Measurements from ENCODE around the gene DYNC1LI1.

Gene DYNC1LI1

GRCh38 chr3:32596282-32596908 is 25.7 kb upstream of the DYNC1LI1 start:
- H3K79me2 ChIP-seq: no peaks in the 10 kb centered on the region
- no peak for TF ChIP-seq CTCF (IDR thresholded peaks at IDR 0.05)

DNA sequence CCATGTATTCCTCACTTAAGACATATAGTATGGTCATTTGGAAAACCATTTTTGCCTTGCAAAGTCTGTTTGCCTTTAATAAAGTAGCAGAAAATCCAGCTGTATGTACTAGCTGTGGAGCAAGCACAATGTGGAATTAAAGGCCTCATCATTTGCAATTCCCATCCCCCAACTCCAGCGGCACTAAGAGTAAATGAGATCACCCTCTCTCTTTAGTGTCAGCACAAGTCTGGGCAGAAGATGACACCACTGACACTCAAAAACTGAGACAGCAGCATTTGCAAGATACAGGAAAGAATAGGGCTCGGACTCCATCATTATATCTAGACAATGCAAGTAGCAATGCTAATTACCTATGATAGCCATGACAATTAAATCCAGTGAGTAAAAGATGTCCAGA is 24.7 kb upstream of the DYNC1LI1 start:
- TF ChIP-seq CTCF (IDR thresholded peaks at IDR 0.05): no peak

More at GRCh38 chr3:32596282-32596908, 25.7 kb upstream of the DYNC1LI1 start:
- Histone ChIP-seq H2AFZ (no peak overlapping the region), H3K9me3 (ENCODE audit: control insufficient read depth, low read length) (no peaks in the 10 kb centered on the region), H3K27me3 (ENCODE audit: control insufficient read depth, insufficient read depth, low read length) (no peaks in the 10 kb centered on the region), H3K27ac (no peak overlapping the region), H3K4me2 (ENCODE audit: low read length) (no peak overlapping the region), H3K4me1 (no peaks in the 10 kb centered on the region), H3K36me3 (ENCODE audit: control insufficient read depth, insufficient read depth, low read length) (no peaks in the 10 kb centered on the region), H3K9ac (no peak overlapping the region), H3K4me3 (ENCODE audit: low read depth, low read length) (no peak overlapping the region)

GRCh38 chr3:32593903-32594525 is 23.4 kb upstream of the DYNC1LI1 start:
- no peaks in the 10 kb centered on the region for H3K9me3 ChIP-seq (ENCODE audit: control insufficient read depth, low read length)
- no peaks in the 10 kb centered on the region for H3K27me3 ChIP-seq (ENCODE audit: control insufficient read depth, insufficient read depth, low read length)
- H3K27ac ChIP-seq: no peak overlapping the region
- no peak for TF ChIP-seq CTCF (IDR thresholded peaks at IDR 0.05)
- H3K9ac ChIP-seq: no peak overlapping the region
- H3K4me2 ChIP-seq (ENCODE audit: low read length): no peak overlapping the region
- H3K36me3 ChIP-seq (ENCODE audit: control insufficient read depth, insufficient read depth, low read length): no peaks in the 10 kb centered on the region
- H3K4me1 ChIP-seq: no peaks in the 10 kb centered on the region
- no peak overlapping the region for H2AFZ ChIP-seq
- H3K79me2 ChIP-seq: no peaks in the 10 kb centered on the region
- no peak overlapping the region for H3K4me3 ChIP-seq (ENCODE audit: low read depth, low read length)

More for the DNA sequence above, 24.7 kb upstream of the DYNC1LI1 start:
- Histone ChIP-seq H3K27ac (no peak overlapping the region), H3K4me3 (ENCODE audit: low read depth, low read length) (no peak overlapping the region), H3K9me3 (ENCODE audit: control insufficient read depth, low read length) (no peaks in the 10 kb centered on the region), H3K9ac (no peak overlapping the region), H3K36me3 (ENCODE audit: control insufficient read depth, insufficient read depth, low read length) (no peaks in the 10 kb centered on the region), H3K4me2 (ENCODE audit: low read length) (no peak overlapping the region), H2AFZ (no peak overlapping the region), H3K27me3 (ENCODE audit: control insufficient read depth, insufficient read depth, low read length) (no peaks in the 10 kb centered on the region), H3K79me2 (no peaks in the 10 kb centered on the region), H3K4me1 (no peaks in the 10 kb centered on the region)

- TF ChIP-seq CTCF (IDR thresholded peaks at IDR 0.05): no peak
- no peaks in the 10 kb centered on the region for H3K79me2 ChIP-seq
- H3K4me3 ChIP-seq (ENCODE audit: low read depth, low read length): no peak overlapping the region
- H3K9ac ChIP-seq: no peak overlapping the region
- H3K27me3 ChIP-seq (ENCODE audit: control insufficient read depth, insufficient read depth, low read length): no peaks in the 10 kb centered on the region
- no peak overlapping the region for H2AFZ ChIP-seq
- H3K27ac ChIP-seq: no peak overlapping the region
- H3K4me2 ChIP-seq (ENCODE audit: low read length): no peak overlapping the region
- H3K9me3 ChIP-seq (ENCODE audit: control insufficient read depth, low read length): no peaks in the 10 kb centered on the region
- no peaks in the 10 kb centered on the region for H3K36me3 ChIP-seq (ENCODE audit: control insufficient read depth, insufficient read depth, low read length)
- H3K4me1 ChIP-seq: no peaks in the 10 kb centered on the region
These were observed 22.2 kb upstream of the DYNC1LI1 start for GRCh38 chr3:32592696-32593353.

Measured in parathyroid adenoma (tissue), 2 donors.